GM08714 (cell line): ENCODE data around the gene TMEM125.

Experiments used
- H3K4me3 ChIP-seq: fragments of 200-500 bp; sonication (Bioruptor generic); 2 replicates; pipeline ENCODE4 v1.5.1; 2014; ENCODE audit warnings: mild to moderate bottlenecking, low read length, inconsistent platforms
- ZNF274 ChIP-seq: IDR thresholded peaks from 2 replicates; pipeline ENCODE4 v1.6.1; 2012; ENCODE audit warnings: mild to moderate bottlenecking, low read depth, low read length

The TMEM125 gene

DNA sequence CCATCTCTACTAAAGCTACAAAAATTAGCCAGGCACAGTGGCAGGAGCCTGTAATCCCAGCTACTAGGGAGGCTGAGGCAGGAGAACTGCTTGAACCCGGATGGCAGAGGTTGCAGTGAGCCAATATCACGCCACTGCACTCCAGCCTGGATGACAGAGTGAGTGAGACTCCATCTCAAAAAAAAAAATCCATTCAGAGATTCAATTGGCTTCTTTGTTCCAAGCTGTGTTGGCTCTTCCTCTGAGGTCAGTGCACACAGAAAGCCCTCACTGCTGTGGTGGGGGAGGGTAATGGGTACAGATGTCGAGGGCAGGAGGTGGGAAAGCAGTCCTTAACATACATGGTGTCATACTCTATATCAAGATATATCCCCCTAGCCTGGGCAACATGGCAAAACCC, 45.7 kb downstream of the TMEM125 start:
- H3K4me3 ChIP-seq = no peak overlapping the region
- no peak for TF ChIP-seq ZNF274

DNA sequence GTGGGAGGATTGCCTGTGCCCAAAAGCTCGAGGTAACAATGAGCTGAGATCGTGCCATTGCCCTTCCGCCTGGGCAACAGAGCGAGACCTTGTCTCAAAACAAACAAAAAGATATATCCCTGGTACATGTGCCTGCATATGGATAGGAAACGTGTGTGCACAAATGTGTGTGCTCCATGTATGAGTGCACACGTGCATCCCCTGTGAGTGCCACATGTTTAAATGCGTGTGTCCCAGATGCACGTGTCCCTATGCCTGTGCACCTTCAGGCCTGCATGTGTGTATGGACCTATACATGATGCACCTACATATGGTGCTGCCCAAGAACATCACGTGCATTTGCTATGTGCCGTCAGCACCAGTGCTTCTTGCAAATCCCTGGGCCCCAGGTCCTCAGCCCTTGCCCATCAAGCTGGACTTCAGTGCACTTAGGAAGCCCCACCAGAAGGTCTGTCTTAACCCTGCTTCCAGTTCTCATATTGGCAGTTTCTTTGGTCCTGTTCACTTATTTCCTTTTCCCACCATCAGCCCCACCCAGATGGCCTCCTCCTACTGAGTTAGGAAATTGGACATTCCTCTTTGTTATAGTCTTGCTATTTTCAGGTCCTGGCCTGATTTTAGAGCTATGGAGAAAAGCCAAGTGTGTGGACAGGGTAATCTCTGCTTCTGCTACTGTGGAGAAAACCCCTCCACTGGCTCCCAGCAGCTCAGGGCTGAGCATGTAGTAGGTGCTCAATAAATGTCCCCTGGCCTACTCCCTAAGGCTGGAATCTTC, 46.4 kb downstream of the TMEM125 start:
- H3K4me3 ChIP-seq = no peak overlapping the region
- no peak for TF ChIP-seq ZNF274

DNA sequence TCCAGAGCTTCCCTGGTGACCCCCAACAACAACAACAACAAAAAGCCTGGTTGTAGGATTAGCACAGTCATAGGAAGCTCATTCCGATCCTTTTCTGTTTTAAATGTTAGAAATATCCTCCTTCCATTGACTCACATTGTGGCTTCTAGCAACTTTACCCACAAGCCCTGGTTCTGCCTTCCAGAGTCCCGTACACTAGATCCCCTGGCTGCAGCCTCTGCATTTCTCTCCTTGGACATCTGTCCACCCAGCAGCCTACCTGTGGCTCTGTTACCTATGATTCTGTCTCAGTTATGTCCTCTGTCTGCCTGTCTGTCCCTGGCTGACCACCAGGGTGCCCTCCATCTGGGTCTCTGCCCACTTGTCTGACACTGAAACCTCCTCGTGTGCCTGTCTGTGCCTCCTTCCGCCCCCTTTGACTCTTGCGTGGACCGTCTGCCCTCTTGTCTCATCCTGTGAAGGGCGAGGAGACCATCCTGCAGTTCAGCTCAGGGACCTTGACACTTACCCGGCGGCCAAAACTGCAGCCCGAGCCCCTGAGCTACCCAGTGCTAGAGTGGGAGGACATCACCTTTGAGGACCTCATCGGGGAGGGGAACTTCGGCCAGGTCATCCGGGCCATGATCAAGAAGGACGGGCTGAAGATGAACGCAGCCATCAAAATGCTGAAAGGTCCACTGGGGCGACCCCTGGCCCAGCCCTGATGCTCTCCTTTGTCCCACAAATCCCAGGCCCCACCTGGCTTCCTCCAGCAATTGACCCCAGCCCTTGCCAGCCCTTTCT, 47.1 kb downstream of the TMEM125 start:
- no peak overlapping the region for H3K4me3 ChIP-seq
- TF ChIP-seq ZNF274 = no peak

DNA sequence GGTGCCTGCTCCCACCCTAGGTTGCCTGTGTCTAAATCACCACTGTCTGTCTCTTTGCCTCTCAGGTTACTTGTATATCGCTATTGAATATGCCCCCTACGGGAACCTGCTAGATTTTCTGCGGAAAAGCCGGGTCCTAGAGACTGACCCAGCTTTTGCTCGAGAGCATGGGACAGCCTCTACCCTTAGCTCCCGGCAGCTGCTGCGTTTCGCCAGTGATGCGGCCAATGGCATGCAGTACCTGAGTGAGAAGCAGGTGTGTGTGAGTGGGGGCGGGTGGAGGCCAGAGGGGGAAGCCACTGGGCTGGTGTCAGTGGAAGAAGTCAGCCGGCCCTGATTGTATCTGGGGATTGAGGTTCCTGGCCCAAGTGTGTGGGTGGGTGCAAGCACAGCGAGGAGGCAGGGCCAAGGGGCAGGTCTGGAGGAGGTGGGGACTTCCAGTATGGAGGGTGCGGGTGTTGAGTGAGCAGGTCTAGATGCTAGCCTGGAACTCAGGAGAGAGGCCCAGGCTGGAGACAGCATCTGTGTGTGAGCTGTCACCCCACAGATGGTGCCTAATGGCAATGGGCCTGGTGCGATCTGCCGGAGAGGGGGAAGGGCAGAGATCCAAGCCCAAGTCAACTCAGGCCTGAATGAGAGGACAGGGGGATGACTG, 48.2 kb downstream of the TMEM125 start:
- H3K4me3 ChIP-seq = no peak overlapping the region
- no peak for TF ChIP-seq ZNF274

DNA sequence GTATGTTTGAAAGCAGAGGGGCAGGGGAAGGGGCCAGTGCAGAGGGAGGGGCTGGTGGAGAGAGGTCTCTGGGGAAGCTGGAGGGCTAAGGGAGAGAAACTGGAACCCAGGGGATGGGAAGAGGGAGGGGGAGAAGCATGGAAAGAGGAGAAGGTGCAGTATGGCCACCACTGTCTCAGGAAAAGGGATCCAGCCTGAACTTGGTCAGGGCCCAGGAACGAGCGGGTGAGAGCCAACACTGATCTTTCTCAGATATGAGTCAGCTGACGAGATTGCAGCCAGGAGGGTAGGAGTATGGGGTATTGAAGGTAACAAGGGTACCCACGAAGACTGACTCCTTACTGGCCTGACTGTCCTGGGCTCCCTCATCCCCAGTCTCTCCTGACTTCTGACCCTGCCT, 49.0 kb downstream of the TMEM125 start:
- TF ChIP-seq ZNF274 = no peak

DNA sequence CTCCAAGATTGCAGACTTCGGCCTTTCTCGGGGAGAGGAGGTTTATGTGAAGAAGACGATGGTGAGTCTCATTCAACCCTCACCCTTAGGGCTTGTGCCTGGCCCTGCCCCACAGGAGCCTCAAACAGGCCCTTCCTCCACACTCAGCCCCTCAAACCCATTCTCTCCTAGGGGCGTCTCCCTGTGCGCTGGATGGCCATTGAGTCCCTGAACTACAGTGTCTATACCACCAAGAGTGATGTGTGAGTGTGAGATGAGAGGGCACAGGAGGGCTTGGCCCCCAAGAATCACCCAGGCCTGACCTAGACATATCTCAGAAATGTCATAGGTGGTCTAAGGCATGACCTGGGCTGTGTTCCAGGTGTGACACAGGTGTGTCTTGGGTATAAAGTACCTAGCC, 49.5 kb downstream of the TMEM125 start:
- no peak for TF ChIP-seq ZNF274
- H3K4me3 ChIP-seq = no peak overlapping the region

More for the DNA sequence above, 49.0 kb downstream of the TMEM125 start:
- H3K4me3 ChIP-seq = no peak overlapping the region

DNA sequence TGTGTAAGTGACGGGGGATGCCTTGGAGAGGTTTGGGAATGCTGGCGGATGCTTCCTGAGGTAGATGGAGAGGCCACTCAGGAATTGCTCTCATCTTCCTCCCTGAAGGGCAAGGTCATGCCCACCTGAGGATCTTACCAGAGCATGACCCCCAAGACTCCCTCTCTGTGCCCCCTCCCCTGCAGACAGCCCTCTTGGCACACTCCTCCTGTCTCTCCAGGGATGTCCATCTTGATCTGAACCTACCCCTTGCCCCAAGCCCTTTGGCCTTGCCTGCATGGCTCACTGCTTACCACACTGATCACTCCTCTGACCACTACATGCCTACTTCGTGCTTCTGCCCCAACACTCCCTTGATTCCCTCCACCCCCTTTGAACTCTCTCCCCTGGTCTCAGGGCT, 50.0 kb downstream of the TMEM125 start:
- TF ChIP-seq ZNF274 = no peak
- no peak overlapping the region for H3K4me3 ChIP-seq

DNA sequence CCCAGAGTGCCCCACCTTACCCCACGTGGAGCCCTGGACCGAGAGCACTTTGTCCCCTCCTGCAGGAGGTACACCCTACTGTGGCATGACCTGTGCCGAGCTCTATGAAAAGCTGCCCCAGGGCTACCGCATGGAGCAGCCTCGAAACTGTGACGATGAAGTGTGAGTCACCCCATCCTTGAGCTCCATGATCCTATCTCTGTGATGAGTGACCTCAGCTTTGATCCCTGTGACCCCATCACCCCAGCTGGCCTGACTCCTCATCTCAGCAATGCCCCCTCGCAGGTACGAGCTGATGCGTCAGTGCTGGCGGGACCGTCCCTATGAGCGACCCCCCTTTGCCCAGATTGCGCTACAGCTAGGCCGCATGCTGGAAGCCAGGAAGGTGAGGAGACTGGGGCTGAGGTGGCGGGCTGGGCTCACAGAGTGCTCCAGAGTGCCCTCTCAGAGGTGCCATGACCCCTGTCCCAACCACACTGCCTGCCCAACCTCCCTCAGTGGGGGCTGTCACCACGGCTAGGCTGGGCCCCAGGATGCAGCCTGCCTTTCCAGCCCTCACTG, 51.6 kb downstream of the TMEM125 start:
- H3K4me3 ChIP-seq = no peak overlapping the region
- TF ChIP-seq ZNF274 = no peak

DNA sequence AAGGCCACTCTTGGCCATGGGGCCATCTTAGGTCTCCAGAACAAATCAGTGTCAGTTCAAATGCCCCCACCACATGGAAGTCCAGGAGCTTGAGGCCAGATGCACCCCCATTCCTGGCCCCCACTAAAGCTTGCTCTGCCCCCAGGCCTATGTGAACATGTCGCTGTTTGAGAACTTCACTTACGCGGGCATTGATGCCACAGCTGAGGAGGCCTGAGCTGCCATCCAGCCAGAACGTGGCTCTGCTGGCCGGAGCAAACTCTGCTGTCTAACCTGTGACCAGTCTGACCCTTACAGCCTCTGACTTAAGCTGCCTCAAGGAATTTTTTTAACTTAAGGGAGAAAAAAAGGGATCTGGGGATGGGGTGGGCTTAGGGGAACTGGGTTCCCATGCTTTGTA, 52.7 kb downstream of the TMEM125 start:
- no peak overlapping the region for H3K4me3 ChIP-seq
- TF ChIP-seq ZNF274 = no peak
